ENCODE results near the gene CAPN11. TPM values are rescaled to one million over a fixed set of nuclear protein-coding genes. Genes with fewer than 3 reads are reported as not detected.

Gene CAPN11
- total RNA-seq, 1 donor from 2014 or later = 2.0 TPM

DNA sequence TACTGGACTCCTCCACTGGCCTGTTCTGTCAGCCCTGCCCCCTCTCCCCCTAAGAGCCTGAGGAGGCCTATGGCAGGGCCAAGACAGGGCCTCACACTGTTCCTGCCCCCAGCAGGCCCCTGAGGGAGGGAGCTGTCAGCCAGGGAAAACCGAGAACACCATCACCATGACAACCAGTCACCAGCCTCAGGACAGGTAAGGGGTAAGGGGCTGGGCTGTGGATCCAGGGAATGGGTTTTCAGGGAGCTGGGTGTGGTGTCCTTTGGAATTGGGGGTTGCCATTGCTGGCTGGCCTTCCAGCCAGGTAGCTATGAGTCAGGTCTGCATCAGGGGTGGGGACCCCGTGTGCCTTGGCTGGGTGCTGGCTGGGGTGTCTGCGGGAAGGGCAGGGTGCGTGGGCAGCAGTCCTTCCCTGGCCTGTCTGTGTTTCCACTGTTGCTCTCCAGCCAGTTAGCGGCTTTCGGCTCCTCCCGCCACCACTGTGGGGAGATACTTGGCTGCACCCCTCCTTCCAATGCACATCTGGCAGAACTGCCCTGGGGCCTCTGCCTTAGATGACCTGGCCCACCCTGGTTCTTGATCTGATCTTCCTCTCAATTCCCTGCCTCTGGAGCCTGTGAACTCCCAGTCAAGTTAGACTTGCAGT is 68.7 kb downstream of the CAPN11 start:
- H3K9me3 ChIP-seq = no peaks in the 10 kb centered on the region
- peak overlapping the region in 1 of 2 donors; percentile 32 for H3K4me3 ChIP-seq
- no peak for DNase-seq (ENCODE audit: extremely low spot score in 2 of 2)
- peak overlapping the region; percentile 59 for H3K27ac ChIP-seq
- H3K4me1 ChIP-seq = peaks cover 50% of the 10 kb centered on the region
- TF ChIP-seq POLR2A (IDR thresholded peaks at IDR 0.05) (no peak), POLR2AphosphoS5 (IDR thresholded peaks at IDR 0.05; ENCODE audit: insufficient read depth in 1 of 2, low read depth in 1 of 2) (peak in 1 of 2 donors; percentile 28)
- TF ChIP-seq, protein P1, sequence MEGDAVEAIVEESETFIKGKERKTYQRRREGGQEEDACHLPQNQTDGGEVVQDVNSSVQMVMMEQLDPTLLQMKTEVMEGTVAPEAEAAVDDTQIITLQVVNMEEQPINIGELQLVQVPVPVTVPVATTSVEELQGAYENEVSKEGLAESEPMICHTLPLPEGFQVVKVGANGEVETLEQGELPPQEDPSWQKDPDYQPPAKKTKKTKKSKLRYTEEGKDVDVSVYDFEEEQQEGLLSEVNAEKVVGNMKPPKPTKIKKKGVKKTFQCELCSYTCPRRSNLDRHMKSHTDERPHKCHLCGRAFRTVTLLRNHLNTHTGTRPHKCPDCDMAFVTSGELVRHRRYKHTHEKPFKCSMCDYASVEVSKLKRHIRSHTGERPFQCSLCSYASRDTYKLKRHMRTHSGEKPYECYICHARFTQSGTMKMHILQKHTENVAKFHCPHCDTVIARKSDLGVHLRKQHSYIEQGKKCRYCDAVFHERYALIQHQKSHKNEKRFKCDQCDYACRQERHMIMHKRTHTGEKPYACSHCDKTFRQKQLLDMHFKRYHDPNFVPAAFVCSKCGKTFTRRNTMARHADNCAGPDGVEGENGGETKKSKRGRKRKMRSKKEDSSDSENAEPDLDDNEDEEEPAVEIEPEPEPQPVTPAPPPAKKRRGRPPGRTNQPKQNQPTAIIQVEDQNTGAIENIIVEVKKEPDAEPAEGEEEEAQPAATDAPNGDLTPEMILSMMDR (IDR thresholded peaks at IDR 0.05) = no peak
- intact Hi-C loops (cut with DNase I) = no loop called here
- no peaks in the 10 kb centered on the region for H3K27me3 ChIP-seq
- H3K36me3 ChIP-seq = peaks cover 0 to under 1% of the 10 kb centered on the region in 2 donors

- peak overlapping the region; percentile 25 for H3K27ac ChIP-seq
- intact Hi-C loops (cut with DNase I) = no loop called here
- peaks cover 0 to 8% of the 10 kb centered on the region in 2 donors for H3K36me3 ChIP-seq
- H3K9me3 ChIP-seq = no peaks in the 10 kb centered on the region
- H3K4me1 ChIP-seq = peaks cover 43% of the 10 kb centered on the region
- H3K27me3 ChIP-seq = no peaks in the 10 kb centered on the region
- TF ChIP-seq POLR2A (IDR thresholded peaks at IDR 0.05) (no peak), POLR2AphosphoS5 (IDR thresholded peaks at IDR 0.05; ENCODE audit: insufficient read depth in 1 of 2, low read depth in 1 of 2) (no peak)
- TF ChIP-seq, protein P1 (IDR thresholded peaks at IDR 0.05) = no peak
- H3K4me3 ChIP-seq = no peak overlapping the region
- no peak for DNase-seq (ENCODE audit: extremely low spot score in 2 of 2)
Measured at GRCh38 chr6:44228031-44228430, 69.4 kb downstream of the CAPN11 start.

- intact Hi-C loops (cut with DNase I) = no loop called here
- H3K9me3 ChIP-seq = no peaks in the 10 kb centered on the region
- H3K36me3 ChIP-seq = peaks cover 0 to 8% of the 10 kb centered on the region in 2 donors
- no peak for DNase-seq (ENCODE audit: extremely low spot score in 2 of 2)
- no peak for TF ChIP-seq POLR2A (IDR thresholded peaks at IDR 0.05)
- TF ChIP-seq, protein P1 (IDR thresholded peaks at IDR 0.05) = no peak
- TF ChIP-seq POLR2AphosphoS5 (IDR thresholded peaks at IDR 0.05; ENCODE audit: insufficient read depth in 1 of 2, low read depth in 1 of 2) = no peak
- peak overlapping the region; percentile 25 for H3K27ac ChIP-seq
- H3K4me3 ChIP-seq = no peak overlapping the region
- peaks cover 46% of the 10 kb centered on the region for H3K4me1 ChIP-seq
- no peaks in the 10 kb centered on the region for H3K27me3 ChIP-seq
Measured at GRCh38 chr6:44228433-44228832, 69.8 kb downstream of the CAPN11 start.

- Histone ChIP-seq H3K9me3 (no peaks in the 10 kb centered on the region), H3K27me3 (no peaks in the 10 kb centered on the region), H3K4me1 (peaks cover 46% of the 10 kb centered on the region), H3K4me3 (no peak overlapping the region), H3K27ac (no peak overlapping the region), H3K36me3 (peaks cover 0 to 8% of the 10 kb centered on the region in 2 donors)
- no peak for DNase-seq (ENCODE audit: extremely low spot score in 2 of 2)
- TF ChIP-seq, protein P1 (IDR thresholded peaks at IDR 0.05) = no peak
- TF ChIP-seq POLR2A (IDR thresholded peaks at IDR 0.05) = no peak
- TF ChIP-seq POLR2AphosphoS5 (IDR thresholded peaks at IDR 0.05; ENCODE audit: insufficient read depth in 1 of 2, low read depth in 1 of 2) = no peak
- intact Hi-C loops (cut with DNase I) = no loop called here
Measured at GRCh38 chr6:44228836-44229235, 70.2 kb downstream of the CAPN11 start.

DNA sequence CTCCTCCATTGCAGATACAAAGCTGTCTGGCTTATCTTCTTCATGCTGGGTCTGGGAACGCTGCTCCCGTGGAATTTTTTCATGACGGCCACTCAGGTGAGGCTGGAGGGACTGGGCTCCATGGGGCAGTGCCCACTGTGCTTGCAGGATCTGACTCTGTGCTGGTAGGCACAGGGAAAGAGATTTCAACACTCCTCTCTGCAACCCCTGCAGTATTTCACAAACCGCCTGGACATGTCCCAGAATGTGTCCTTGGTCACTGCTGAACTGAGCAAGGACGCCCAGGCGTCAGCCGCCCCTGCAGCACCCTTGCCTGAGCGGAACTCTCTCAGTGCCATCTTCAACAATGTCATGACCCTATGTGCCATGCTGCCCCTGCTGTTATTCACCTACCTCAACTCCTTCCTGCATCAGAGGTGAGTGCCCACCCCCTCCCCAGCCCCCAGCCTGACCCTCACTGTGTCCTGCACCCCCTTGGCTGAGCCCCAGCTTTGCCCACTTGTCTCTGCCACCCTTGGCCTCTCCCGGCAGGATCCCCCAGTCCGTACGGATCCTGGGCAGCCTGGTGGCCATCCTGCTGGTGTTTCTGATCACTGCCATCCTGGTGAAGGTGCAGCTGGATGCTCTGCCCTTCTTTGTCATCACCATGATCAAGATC is 70.9 kb downstream of the CAPN11 start:
- Histone ChIP-seq H3K27me3 (no peaks in the 10 kb centered on the region), H3K9me3 (no peaks in the 10 kb centered on the region), H3K4me1 (peaks cover 46% of the 10 kb centered on the region), H3K4me3 (no peak overlapping the region), H3K36me3 (peaks cover 0 to 8% of the 10 kb centered on the region in 2 donors), H3K27ac (no peak overlapping the region)
- TF ChIP-seq, protein P1 (IDR thresholded peaks at IDR 0.05) = no peak
- TF ChIP-seq POLR2AphosphoS5 (IDR thresholded peaks at IDR 0.05; ENCODE audit: insufficient read depth in 1 of 2, low read depth in 1 of 2) (no peak), POLR2A (IDR thresholded peaks at IDR 0.05) (no peak)
- intact Hi-C loops (cut with DNase I) = loop anchor here (5.0 kb wide), 1 partner anchor 57 kb away; no protein-coding TSS in a partner anchor
- DNase-seq (ENCODE audit: extremely low spot score in 2 of 2) = no peak

All from vagina (tissue), 2 donors.